Jurkat, Clone E6-1 (cell line): Measurements from ENCODE around the gene SLC38A9.

Experiments used
- DNase-seq: peaks from one replicate; pipeline ENCODE4 v3.0.0-alpha.2; 2011; ENCODE audit warnings: low read depth, low spot score
- H3K4me3 ChIP-seq: 2 replicates; pipeline ENCODE4 v1.5.1; 2011; ENCODE audit warnings: mild to moderate bottlenecking, low read length, control low read depth, moderate library complexity

SLC38A9 gene

DNA sequence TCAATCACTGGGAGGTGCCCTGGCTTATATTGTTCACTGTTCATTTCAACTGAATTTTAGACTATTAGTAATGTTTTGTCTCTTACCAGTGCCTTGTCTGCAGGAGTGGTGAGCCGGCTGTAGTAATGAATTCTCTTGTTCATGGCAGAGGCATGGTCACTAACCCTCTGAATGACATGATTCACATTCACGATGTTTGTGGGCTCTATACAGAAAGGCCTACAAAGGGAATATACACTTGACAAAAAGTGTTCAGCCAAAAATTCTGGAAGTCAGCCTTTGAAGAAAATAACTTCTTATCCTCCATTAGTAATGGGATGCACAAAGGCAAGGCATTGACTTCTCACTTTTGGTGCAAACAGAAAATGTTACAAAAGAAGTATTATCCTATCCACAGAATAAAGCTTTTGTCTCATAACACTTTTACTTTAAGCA lies 39.6 kb downstream of the SLC38A9 start:
- DNase-seq = no peak
- no peak overlapping the region for H3K4me3 ChIP-seq

GRCh38 chr5:55671975-55672374 lies 40.1 kb downstream of the SLC38A9 start:
- DNase-seq = no peak
- no peak overlapping the region for H3K4me3 ChIP-seq

DNA sequence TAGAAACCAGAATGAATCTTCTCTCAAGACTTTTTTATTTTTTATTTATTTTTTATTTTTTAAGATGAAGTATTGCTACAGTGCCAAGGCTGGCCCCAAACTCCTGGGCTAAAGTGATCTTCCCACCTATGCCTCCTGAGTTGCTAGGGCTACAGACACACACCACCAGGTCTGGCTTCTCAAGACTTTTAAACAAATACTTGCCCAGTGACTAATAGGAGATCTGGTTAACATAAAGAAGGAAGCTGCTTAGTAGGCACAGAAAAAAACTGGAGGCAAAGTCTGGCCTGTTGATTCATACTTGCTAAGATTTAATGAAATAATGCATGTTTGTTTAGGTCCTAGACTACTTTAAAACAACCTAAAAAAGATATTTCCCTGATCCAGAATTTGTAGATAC lies 43.8 kb downstream of the SLC38A9 start:
- H3K4me3 ChIP-seq = no peak overlapping the region
- no peak for DNase-seq

DNA sequence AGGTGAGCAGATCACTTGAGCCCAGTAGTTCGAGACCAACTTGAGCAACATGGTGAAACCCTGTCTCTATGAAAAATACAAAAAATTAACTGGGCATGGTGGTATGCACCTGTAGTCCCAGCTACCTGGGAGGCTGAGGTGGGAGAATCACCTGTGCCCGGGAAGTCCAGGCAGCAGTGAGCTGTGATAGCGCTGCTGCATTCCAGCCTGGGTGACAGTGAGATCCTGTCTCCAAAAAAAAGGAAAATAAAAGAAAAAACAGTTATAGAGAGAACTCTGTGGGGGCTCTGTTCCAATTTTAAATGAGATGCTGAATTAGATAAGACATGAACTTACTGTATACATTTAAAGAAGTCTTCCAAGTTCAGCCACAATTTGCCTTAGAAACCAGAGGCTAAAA lies 44.2 kb downstream of the SLC38A9 start:
- H3K4me3 ChIP-seq = no peak overlapping the region

DNA sequence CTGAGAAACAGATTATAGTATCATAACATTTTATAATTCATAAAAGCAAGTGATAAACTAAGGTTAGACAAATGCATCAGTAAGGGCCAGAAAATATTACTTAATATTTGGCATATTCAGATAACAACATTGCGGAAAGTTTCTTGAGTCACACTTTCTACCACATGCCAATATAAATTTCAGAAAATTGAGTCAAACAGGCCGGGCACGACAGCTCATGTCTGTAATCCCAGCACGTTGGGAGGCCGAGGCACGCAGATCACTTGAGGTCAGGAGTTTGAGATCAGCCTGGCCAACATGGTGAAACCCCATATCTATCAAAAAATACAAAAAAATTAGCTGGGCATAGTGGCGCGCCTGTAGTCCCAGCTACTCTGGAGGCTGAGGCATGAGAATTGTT lies 47.1 kb downstream of the SLC38A9 start:
- H3K4me3 ChIP-seq = no peak overlapping the region
- no peak for DNase-seq

More for the DNA sequence above, 44.2 kb downstream of the SLC38A9 start:
- no peak for DNase-seq

DNA sequence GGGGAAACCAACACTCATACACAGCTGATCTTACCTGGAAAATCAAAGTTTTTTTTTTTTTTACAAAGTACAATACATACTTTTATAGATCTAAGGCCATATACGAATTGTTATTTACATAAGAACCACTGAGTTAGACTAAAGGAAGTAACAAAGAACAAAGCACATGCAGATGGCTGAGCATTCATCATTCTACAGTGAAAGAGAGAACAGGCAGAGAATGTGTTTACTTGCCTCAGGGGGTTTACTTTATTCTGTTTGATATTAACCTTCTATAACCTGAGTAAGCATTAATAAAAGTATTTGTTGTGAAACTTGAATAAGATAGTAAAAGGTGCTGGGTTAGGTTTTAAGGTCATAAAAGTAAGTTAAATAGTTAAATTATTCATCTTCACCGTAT lies 54.7 kb downstream of the SLC38A9 start:
- no peak overlapping the region for H3K4me3 ChIP-seq
- DNase-seq = no peak

- DNase-seq = peak; percentile 75
- no peak overlapping the region for H3K4me3 ChIP-seq
Measured at GRCh38 chr5:55650386-55650785, 61.7 kb downstream of the SLC38A9 start.

GRCh38 chr5:55649963-55650362 lies 62.2 kb downstream of the SLC38A9 start:
- H3K4me3 ChIP-seq = no peak overlapping the region
- DNase-seq = no peak

DNA sequence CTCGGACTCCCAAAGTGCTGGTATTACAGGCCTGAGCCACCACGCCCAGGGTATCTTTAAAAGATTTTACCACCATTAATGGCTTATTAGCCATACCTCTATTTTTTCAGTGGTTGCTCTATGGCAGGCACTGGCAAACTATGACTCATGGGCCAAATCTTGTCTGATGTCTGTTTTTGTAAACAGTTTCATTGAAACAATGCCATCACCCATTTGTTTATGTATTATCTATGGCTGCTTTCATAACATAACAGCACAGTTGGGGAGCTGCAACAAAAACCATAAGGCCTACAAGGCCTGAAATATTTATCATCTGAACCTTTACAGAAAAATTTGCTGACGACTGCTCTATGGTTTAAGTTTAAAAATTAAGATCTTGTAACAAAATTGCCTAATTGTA lies 66.8 kb downstream of the SLC38A9 start:
- no peak for DNase-seq
- no peak overlapping the region for H3K4me3 ChIP-seq

- H3K4me3 ChIP-seq = no peak overlapping the region
- no peak for DNase-seq
Measured at GRCh38 chr5:55638455-55638854, 73.7 kb downstream of the SLC38A9 start.

DNA sequence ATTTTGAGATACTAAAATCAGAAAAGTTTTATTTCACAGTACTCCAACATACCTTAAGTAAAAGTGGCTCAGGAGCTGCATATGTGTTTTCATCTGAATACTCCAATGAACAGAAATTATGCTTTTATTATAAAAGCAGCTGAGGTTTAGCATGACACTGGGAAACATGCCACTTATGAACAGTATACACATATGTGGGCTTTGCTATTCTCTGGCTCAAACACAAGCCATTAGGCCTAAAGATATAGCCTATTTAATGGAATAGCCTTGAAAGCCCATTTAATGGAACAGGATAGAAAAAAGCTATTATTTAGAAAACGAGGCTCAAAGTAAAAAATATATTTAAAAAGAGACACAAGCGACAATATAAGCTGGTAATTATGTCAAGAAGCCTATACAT lies 74.1 kb downstream of the SLC38A9 start:
- H3K4me3 ChIP-seq = no peak overlapping the region

DNA sequence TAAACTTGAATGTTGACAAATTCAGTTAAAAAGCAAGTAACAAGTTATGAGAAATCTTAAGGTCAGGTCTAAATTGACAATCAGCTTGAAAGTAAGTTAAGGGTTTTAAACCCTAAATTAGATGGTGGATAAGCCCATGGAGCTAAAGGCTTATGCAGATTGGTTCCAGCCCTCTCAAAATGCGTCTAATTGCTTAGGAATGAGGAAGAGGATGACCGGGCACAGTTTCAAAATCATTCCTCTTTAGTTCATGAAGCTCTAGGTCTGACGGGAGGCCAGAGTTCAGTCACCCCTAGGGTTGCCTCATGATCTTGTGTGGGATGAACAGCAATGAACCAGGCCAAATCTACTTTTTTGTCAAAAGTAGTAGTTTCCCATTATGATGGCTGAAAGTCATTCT lies 75.4 kb downstream of the SLC38A9 start:
- no peak for DNase-seq
- no peak overlapping the region for H3K4me3 ChIP-seq

More for the DNA sequence above, 74.1 kb downstream of the SLC38A9 start:
- DNase-seq = no peak

GRCh38 chr5:55636177-55636576 lies 75.9 kb downstream of the SLC38A9 start:
- H3K4me3 ChIP-seq = no peak overlapping the region
- no peak for DNase-seq

DNA sequence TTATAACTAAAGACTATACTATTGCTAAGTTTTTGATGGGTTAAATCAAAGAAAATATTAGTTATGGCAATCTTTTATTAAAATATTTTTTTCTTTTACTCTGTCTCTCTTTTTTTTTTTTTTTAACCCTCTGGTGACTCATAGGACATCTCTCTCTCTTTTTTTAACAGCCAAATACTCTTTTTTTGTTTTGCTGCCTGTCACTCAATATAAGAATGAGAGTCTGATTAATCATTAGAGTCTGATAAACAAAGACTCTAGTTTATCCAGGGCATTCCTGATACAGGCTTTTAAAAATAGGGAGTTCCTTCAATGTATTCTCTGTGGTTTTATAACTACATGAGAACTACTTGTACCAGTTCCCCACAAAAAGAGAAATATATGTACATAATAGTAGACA lies 77.3 kb downstream of the SLC38A9 start:
- no peak overlapping the region for H3K4me3 ChIP-seq
- DNase-seq = no peak

DNA sequence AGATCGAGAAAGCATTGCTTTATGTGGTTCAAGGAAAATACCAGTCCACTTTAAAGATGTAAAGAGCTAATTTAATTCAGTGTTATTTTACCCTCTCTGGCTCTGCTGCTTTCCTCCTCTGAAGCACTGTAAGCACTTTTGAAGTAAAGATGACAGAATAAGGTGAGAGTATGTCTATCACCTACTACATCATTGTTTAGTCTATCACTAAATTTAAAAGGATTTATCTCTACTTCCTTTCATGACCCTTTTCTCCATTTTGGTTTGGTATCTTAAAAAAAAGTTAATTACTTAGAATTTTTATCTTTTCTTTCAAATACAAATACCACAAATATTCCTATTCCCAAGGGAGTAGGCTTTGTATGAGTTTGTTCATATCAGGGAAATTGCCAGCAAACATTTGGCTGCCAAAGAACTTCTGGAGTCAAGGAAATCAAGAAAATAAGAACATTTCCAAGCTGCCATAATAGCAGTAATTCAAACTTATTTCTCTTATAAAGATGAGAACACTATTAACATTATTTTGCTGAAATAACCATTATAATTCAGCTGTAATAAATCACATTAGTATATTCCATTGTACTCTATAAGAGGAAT lies 77.8 kb downstream of the SLC38A9 start:
- no peak for DNase-seq
- H3K4me3 ChIP-seq = no peak overlapping the region

DNA sequence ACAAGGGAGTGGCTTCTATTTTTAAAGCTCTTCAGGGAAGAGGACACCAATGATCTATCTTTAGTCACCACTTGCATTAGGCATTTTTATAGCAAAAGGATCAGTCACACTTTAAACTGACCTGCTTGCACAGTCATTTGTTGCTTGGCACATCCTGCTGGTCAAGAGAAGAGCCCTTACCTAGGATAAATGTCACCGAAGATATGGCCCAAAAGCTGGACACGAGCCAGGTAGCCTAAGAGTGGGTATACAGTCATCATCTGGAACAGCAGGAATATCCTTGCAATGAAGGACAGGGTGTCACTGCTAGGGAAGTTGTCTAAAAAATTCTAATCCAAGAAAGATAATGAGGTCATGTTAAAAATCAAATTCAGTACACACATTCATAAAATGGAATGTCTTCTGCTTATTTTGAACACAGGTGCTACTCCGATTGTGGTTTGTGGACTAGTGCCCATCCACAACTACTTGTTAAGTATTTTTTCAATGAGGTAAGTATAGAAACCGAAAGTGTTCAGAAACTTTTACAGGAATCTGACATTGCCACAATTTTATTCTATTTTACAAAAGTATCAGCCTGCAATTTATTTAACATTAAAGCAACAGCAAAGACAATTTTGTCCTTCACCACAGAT lies 78.4 kb downstream of the SLC38A9 start:
- H3K4me3 ChIP-seq = no peak overlapping the region
- peak; percentile 20 for DNase-seq

- DNase-seq = no peak
- no peak overlapping the region for H3K4me3 ChIP-seq
Measured at GRCh38 chr5:55629815-55630214, 82.3 kb downstream of the SLC38A9 start.

- no peak overlapping the region for H3K4me3 ChIP-seq
- no peak for DNase-seq
Measured at GRCh38 chr5:55626790-55627189, 85.3 kb downstream of the SLC38A9 start.

DNA sequence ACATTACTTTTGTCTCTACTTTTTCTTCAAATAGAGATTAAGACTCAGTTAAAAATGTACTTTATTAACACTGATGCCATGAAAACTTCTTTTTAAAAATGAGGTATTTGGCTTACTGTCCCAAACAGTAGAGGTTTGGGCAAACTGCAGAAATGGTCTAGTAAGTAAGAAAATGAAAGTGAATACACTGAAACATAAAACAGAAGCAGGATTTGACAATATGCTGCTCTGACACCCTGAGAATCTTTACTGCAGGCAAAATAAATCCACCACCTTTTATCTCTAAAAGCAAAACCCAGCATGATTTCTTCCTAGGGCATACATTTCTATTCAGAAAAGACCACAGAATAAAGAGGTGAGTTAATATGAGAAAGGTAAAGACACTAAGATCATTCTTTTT lies 86.2 kb downstream of the SLC38A9 start:
- DNase-seq = no peak
- H3K4me3 ChIP-seq = no peak overlapping the region

DNA sequence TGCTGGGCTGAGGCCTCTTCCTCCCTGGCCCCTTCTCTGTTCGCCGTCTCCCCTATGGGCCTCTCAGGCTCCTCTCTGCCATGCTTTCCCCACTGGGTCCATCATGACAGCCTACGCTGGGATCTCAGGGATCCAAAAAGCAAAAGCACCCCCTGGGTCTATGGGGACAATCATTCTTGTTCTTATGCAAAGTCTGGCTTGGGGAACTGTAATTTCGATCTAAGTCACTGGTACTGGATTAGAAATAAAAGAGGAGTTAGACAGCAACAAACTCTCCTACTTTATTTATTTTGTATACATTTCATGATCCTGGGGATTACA lies 86.6 kb downstream of the SLC38A9 start:
- no peak overlapping the region for H3K4me3 ChIP-seq
- DNase-seq = no peak

GRCh38 chr5:55624841-55625588 lies 87.1 kb downstream of the SLC38A9 start:
- H3K4me3 ChIP-seq = no peak overlapping the region
- no peak for DNase-seq
